ENCODE data around the gene UGP2. TPM values are rescaled to one million over a fixed set of nuclear protein-coding genes. Genes with fewer than 3 reads are reported as not detected.
"Not testable (repeated sequence)": the region's sequence is repeated elsewhere in the genome, so short reads cannot be mapped to it uniquely, and the experiment has no call there.

UGP2 gene
- total RNA-seq, 8 experiments from 2014 or later, result 44.1 to 208 (median 52.3) TPM

GRCh38 chr2:63890678-63891077 is 49.0 kb downstream of the UGP2 start:
- in situ Hi-C loops (cut with MboI; ENCODE audit: low pct_unique_long_range_greater_than_20kb in 2 of 9, low sequenced_read_pairs in 9 of 9, unreplicated experiment in 9 of 9), result loop anchor here in 3 of 9 experiments (25.0 kb wide), 1 partner anchor 203 kb away; no protein-coding TSS in a partner anchor
- ATAC-seq (replicated peaks in 6 of 8), result no peak
- Histone ChIP-seq H3K27ac (no peak overlapping the region), H3K4me3 (no peak overlapping the region), H3K4me1 (replicated peaks in 1 of 2) (no peaks in the 10 kb centered on the region)
- 75 to 100% (median 100%) methylated on average over 1 to 2 of the region's 2 CpGs; no CpG with 5 or more reads in 2 of the 10 experiments for WGBS, 10 experiments

- ATAC-seq (replicated peaks in 6 of 8), result no peak
- Histone ChIP-seq H3K27ac (no peak overlapping the region), H3K4me1 (replicated peaks in 1 of 2) (no peaks in the 10 kb centered on the region), H3K4me3 (no peak overlapping the region)
- 80 to 100% (median 100%) methylated on average over 1 of the region's 1 CpG; no CpG with 5 or more reads in 1 of the 10 experiments for WGBS, 10 experiments
- in situ Hi-C loops (cut with MboI; ENCODE audit: low pct_unique_long_range_greater_than_20kb in 2 of 9, low sequenced_read_pairs in 9 of 9, unreplicated experiment in 9 of 9), result loop anchor here in 3 of 9 experiments (25.0 kb wide), 1 partner anchor 204 kb away; no protein-coding TSS in a partner anchor
These were observed 49.9 kb downstream of the UGP2 start for GRCh38 chr2:63891488-63892030.

- 45 to 100% (median 93%) methylated on average over 1 to 2 of the region's 2 CpGs; no CpG with 5 or more reads in 1 of the 10 experiments for WGBS, 10 experiments
- in situ Hi-C loops (cut with MboI; ENCODE audit: low pct_unique_long_range_greater_than_20kb in 2 of 9, low sequenced_read_pairs in 9 of 9, unreplicated experiment in 9 of 9), result loop anchor here in 3 of 9 experiments (25.0 kb wide), 1 partner anchor 206 kb away; no protein-coding TSS in a partner anchor
- Histone ChIP-seq H3K4me1 (replicated peaks in 1 of 2) (no peaks in the 10 kb centered on the region), H3K4me3 (no peak overlapping the region), H3K27ac (no peak overlapping the region)
- no peak for ATAC-seq (replicated peaks in 6 of 8)
These were observed 51.5 kb downstream of the UGP2 start for GRCh38 chr2:63893163-63893562.

GRCh38 chr2:63894167-63894566 is 52.5 kb downstream of the UGP2 start:
- Histone ChIP-seq H3K27ac (no peak overlapping the region), H3K4me1 (replicated peaks in 1 of 2) (no peaks in the 10 kb centered on the region), H3K4me3 (no peak overlapping the region)
- WGBS, 10 experiments, result 83 to 100% (median 100%) methylated on average over 1 of the region's 1 CpG; no CpG with 5 or more reads in 5 of the 10 experiments
- in situ Hi-C loops (cut with MboI; ENCODE audit: low pct_unique_long_range_greater_than_20kb in 2 of 9, low sequenced_read_pairs in 9 of 9, unreplicated experiment in 9 of 9), result loop anchor here in 3 of 9 experiments (25.0 kb wide), 1 partner anchor 207 kb away; no protein-coding TSS in a partner anchor
- ATAC-seq (replicated peaks in 6 of 8), result no peak

- in situ Hi-C loops (cut with MboI; ENCODE audit: low pct_unique_long_range_greater_than_20kb in 2 of 9, low sequenced_read_pairs in 9 of 9, unreplicated experiment in 9 of 9), result loop anchor here in 3 of 9 experiments (25.0 kb wide), 1 partner anchor 212 kb away; no protein-coding TSS in a partner anchor
- no peak for ATAC-seq (replicated peaks in 6 of 8)
These were observed 57.1 kb downstream of the UGP2 start for GRCh38 chr2:63898839-63899238.

GRCh38 chr2:63899639-63900038 is 57.9 kb downstream of the UGP2 start:
- Histone ChIP-seq H3K4me1 (replicated peaks in 1 of 2) (no peaks in the 10 kb centered on the region), H3K27ac (no peak overlapping the region), H3K4me3 (no peak overlapping the region)
- WGBS, 10 experiments, result 50 to 100% (median 100%) methylated on average over 1 of the region's 1 CpG; no CpG with 5 or more reads in 2 of the 10 experiments
- in situ Hi-C loops (cut with MboI; ENCODE audit: low pct_unique_long_range_greater_than_20kb in 2 of 9, low sequenced_read_pairs in 9 of 9, unreplicated experiment in 9 of 9), result loop anchor here in 3 of 9 experiments (25.0 kb wide), 1 partner anchor 212 kb away; no protein-coding TSS in a partner anchor
- ATAC-seq (replicated peaks in 6 of 8), result no peak

More at GRCh38 chr2:63898839-63899238, 57.1 kb downstream of the UGP2 start:
- H3K4me3 ChIP-seq, result no peak overlapping the region
- WGBS, 10 experiments, result 89 to 100% (median 97%) methylated on average over 1 to 5 of the region's 5 CpGs; no CpG with 5 or more reads in 1 of the 10 experiments
- no peak overlapping the region for H3K27ac ChIP-seq
- H3K4me1 ChIP-seq (replicated peaks in 1 of 2), result no peaks in the 10 kb centered on the region

- no peak overlapping the region for H3K27ac ChIP-seq
- H3K4me1 ChIP-seq (replicated peaks in 1 of 2), result no peaks in the 10 kb centered on the region
- no peak overlapping the region for H3K4me3 ChIP-seq
- no peak for ATAC-seq (replicated peaks in 6 of 8)
- in situ Hi-C loops (cut with MboI; ENCODE audit: low pct_unique_long_range_greater_than_20kb in 2 of 9, low sequenced_read_pairs in 9 of 9, unreplicated experiment in 9 of 9), result no loop called here
These were observed 60.5 kb downstream of the UGP2 start for GRCh38 chr2:63902149-63902548.

GRCh38 chr2:63903003-63903402 is 61.3 kb downstream of the UGP2 start:
- Histone ChIP-seq H3K4me3 (no peak overlapping the region), H3K27ac (no peak overlapping the region), H3K4me1 (replicated peaks in 1 of 2) (no peaks in the 10 kb centered on the region)
- no peak for ATAC-seq (replicated peaks in 6 of 8)
- in situ Hi-C loops (cut with MboI; ENCODE audit: low pct_unique_long_range_greater_than_20kb in 2 of 9, low sequenced_read_pairs in 9 of 9, unreplicated experiment in 9 of 9), result no loop called here
- 94 to 100% (median 100%) methylated on average over 1 to 2 of the region's 2 CpGs for WGBS, 10 experiments

- in situ Hi-C loops (cut with MboI; ENCODE audit: low pct_unique_long_range_greater_than_20kb in 2 of 9, low sequenced_read_pairs in 9 of 9, unreplicated experiment in 9 of 9), result no loop called here
- no peak overlapping the region for H3K4me3 ChIP-seq
- WGBS, 10 experiments, result 86 to 100% (median 100%) methylated on average over 1 of the region's 1 CpG; no CpG with 5 or more reads in 1 of the 10 experiments
- no peak for ATAC-seq (replicated peaks in 6 of 8)
- H3K27ac ChIP-seq, result no peak overlapping the region
- no peaks in the 10 kb centered on the region for H3K4me1 ChIP-seq (replicated peaks in 1 of 2)
These were observed 72.6 kb downstream of the UGP2 start for GRCh38 chr2:63914311-63914710.

- in situ Hi-C loops (cut with MboI; ENCODE audit: low pct_unique_long_range_greater_than_20kb in 2 of 9, low sequenced_read_pairs in 9 of 9, unreplicated experiment in 9 of 9), result no loop called here
- Histone ChIP-seq H3K27ac (no peak overlapping the region), H3K4me1 (replicated peaks in 1 of 2) (no peaks in the 10 kb centered on the region), H3K4me3 (no peak overlapping the region)
- peak in 1 of 8 experiments; percentile 23 for ATAC-seq (replicated peaks in 6 of 8)
- 80 to 100% (median 90%) methylated on average over 1 of the region's 7 CpGs; no CpG with 5 or more reads in 6 of the 10 experiments for WGBS, 10 experiments
These were observed 85.1 kb downstream of the UGP2 start for GRCh38 chr2:63926815-63927214.

- H3K4me3 ChIP-seq; ATAC-seq (replicated peaks in 6 of 8); H3K27ac ChIP-seq; H3K4me1 ChIP-seq (replicated peaks in 1 of 2); in situ Hi-C loops (cut with MboI; ENCODE audit: low pct_unique_long_range_greater_than_20kb in 2 of 9, low sequenced_read_pairs in 9 of 9, unreplicated experiment in 9 of 9): not testable (repeated sequence)
- 60 to 100% (median 100%) methylated on average over 1 to 3 of the region's 4 CpGs; no CpG with 5 or more reads in 1 of the 10 experiments for WGBS, 10 experiments
These were observed 90.4 kb downstream of the UGP2 start for GRCh38 chr2:63932104-63932503.
